Measurements from ENCODE around the gene GABRA4. TPM values are rescaled to one million over a fixed set of nuclear protein-coding genes. Genes with fewer than 3 reads are reported as not detected.

The GABRA4 gene
- total RNA-seq, 1 donor from 2014 or later, result not detected

DNA sequence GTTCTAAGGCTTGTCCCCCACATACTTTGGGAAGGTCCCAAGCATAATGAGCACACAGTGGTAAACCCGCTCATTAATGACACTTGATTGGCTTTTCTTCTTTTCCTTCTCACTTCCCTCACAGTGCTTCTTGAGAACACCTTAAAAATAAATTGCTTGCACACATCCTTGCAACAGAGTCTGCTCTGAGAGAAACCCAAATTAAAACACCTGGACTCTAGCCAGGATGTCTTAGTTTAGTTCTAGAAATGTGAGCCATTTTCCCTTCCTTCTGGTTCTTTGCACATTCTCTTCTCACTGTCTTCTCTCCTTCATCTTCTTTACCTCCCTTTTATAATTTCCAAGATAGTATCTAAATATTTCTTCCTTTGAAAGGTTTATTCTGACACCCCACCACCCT, 49.0 kb downstream of the GABRA4 start:
- intact Hi-C loops (cut with DNase I), result no loop called here
- no peak for ATAC-seq

DNA sequence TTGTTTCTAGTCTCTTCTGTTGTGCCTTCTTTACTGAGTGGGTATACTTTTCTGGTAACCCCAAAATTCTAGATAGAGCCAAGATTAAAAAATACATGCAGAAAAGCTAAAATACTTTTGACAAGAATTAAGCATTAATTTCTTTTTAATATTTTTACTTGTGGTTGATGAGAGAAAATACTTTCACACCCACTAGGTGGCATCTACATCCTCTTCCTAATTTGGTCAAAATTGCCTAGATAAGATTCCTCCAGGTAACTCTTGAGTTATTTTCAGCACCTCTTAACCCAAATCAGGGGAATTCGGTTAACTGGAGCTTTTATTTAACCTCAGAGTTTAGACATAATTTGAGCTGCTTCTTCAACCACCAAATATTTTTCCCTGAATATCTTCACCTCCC, 55.9 kb downstream of the GABRA4 start:
- ATAC-seq (no peak), DNase-seq (ENCODE audit: low spot score) (no peak)
- intact Hi-C loops (cut with DNase I), result no loop called here

More for the DNA sequence above, 49.0 kb downstream of the GABRA4 start:
- DNase-seq (ENCODE audit: low spot score), result no peak

DNA sequence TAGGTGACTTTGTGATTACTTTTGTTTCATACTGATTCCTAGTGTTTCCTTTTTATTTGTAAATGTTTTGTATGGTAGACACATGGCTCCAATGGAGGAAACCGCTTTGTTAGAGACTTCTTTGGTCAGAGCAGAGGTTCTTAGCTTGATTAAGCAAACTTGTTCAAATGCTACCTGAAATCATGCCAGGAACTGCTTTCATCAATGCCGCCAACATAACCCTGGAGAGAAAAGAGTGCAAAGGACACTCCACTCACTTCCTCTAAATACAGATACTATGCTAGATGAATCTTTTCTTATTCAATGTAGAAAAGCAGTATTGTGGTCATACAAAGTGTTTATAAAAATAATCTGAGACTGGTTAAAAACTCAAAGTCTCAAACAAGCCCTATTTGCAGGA, 58.7 kb downstream of the GABRA4 start:
- no peak for ATAC-seq
- intact Hi-C loops (cut with DNase I), result no loop called here
- no peak for DNase-seq (ENCODE audit: low spot score)

DNA sequence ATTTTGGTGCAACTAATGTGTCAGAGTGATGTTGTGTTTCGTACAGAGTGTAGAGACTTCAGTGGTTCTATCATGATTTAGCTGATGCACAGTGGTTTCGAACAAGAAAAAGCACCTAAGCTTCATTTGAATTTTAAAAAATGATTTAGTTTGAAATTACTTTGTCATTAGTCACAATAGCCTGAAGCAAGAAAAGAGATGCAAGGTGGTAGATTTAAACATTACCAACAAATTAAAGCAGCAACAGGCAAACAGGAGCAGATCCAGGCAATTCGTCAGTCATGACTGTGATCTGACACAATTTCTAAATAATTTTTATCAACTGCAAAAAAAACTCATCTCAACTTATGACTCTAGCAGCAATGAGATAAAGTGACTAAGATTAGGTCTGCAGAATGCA, 59.7 kb downstream of the GABRA4 start:
- no peak for DNase-seq (ENCODE audit: low spot score)
- ATAC-seq, result no peak
- intact Hi-C loops (cut with DNase I), result no loop called here

DNA sequence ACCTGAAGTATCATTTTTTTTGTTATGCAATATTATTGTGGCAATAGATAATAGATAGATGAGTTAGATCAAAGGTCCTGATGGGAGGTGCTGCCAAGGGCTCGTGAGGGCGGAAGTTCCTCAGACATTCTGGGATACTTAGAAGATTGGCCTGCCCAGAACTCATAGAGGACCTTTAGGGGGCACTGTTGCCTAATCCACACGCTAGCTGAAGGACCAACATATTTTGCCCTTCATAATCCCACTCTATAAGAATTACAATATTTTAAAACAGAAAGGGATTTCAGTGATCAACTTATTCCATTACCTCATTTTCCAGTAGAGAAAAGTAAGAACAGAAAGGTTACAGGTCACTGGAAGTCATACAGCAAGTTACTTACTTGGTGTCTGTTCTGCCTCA, 61.4 kb downstream of the GABRA4 start:
- intact Hi-C loops (cut with DNase I), result no loop called here
- ATAC-seq (no peak), DNase-seq (ENCODE audit: low spot score) (no peak)

DNA sequence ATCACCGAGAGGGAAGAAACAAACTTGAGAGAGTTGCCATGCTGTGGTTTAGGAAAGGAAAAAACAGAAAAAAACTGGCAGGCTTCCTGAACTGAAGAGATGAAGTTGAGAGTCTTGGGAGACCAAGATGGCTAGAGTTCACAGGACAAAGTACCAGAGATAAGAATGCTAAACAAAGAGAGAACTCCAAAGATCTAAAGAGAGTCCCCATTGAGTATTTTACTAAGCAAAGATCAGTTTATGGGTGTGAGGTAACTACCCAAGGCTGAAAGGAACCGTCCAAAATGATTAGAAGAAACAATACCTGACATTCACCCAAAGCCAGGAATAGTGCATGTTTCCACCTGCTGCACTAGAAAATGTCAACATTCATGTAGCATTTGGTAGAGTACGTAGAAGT, 62.5 kb downstream of the GABRA4 start:
- intact Hi-C loops (cut with DNase I), result no loop called here
- DNase-seq (ENCODE audit: low spot score) (no peak), ATAC-seq (no peak)

DNA sequence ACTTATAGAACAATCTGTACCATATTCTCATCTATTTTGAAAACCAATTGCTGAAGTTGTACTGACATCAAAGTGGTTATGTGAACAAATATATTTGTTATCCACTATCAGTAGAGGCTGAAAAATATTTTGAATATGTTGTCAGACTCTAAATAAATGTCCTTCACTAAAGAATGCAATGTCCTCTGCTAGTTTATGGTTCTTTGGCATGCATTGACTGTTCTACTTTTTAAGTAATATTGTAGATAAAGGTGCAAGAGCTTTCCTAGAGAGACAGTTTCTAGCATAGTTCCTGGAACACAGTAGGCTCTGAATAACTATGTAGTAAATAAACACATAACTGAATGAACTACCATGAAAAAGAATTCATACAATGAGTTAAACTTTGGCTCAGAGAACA, 66.2 kb downstream of the GABRA4 start:
- ATAC-seq, result no peak
- intact Hi-C loops (cut with DNase I), result no loop called here
- DNase-seq (ENCODE audit: low spot score), result no peak

DNA sequence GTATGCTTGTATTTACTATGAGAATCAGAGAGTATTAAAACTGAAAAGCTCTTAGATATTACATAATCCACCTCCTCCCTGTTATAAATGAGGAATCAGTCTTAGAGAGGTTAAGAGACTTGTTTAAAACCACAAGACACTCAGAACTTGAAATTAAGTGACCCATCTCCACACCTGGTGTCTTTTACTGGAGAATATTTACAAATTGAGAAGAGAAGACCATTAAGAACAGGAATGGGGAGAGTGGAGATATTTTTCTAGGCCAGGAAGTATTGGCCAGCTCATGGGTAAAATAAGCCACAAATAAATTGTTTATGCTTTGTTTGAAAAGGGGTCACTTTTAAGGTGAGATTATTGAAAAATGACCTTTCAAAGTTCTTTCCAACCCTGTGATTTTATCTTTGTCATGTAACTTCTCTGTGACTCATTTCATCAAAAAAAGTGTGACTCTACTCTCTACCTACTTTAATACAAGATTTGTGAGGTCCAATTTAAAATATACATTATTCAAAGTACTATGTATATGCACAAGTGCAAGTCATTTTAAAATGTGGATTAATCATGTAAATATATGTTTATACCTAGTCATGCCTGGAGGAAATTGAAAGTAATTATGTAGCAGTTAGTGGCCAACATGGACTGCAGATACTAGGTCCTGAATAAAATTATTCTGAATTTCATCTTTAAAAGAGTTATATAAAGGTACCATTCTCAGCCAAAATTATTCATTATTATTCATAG, 68.4 kb downstream of the GABRA4 start:
- no peak for ATAC-seq
- intact Hi-C loops (cut with DNase I), result no loop called here
- DNase-seq (ENCODE audit: low spot score), result no peak

DNA sequence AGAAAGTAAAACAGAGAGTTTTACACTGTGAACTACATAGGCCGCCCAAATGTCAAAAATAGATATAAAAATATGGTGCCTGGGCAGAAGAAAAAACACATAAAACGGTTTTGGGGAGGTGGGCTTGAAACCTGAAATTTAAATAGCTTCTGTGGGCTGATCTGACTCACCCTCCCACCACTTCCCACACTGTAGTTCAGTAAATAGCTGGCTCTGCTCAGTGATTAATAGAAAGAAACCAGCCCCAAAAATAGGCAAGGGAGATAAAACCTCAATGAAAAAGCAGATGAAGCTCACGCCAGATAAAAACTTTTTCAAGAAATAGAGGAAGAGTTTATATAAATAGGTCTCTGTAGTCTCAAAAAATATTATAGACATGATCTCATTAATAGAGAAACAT, 71.2 kb downstream of the GABRA4 start:
- no peak for ATAC-seq
- intact Hi-C loops (cut with DNase I), result no loop called here
- DNase-seq (ENCODE audit: low spot score), result no peak

DNA sequence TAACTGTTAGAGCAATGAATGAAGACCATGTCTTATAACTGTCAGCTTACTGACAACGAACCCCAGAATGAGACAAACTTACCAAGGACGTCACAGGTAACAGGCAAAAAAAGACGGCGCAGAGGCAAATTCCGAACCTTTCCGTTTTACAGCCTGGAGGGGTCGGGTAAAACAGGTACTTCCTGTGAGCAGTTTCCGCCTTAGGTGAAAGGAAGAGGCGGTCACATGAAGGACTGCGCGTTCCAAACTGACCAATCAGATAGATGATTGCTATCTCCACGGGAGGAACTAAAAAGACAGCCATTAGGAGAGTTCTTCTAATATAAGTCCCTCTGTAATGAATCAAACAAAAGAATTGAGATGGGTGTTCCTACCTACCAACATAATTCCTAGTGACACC, 84.3 kb downstream of the GABRA4 start, which contains the start of gene COX7B2:
Gene COX7B2 (minus strand): TSS at position 168 of the 400 bp plus-strand sequence. CDS start 174,053 bp downstream, outside the sequence.
- ATAC-seq (no peak), DNase-seq (ENCODE audit: low spot score) (no peak)
- intact Hi-C loops (cut with DNase I), result no loop called here

DNA sequence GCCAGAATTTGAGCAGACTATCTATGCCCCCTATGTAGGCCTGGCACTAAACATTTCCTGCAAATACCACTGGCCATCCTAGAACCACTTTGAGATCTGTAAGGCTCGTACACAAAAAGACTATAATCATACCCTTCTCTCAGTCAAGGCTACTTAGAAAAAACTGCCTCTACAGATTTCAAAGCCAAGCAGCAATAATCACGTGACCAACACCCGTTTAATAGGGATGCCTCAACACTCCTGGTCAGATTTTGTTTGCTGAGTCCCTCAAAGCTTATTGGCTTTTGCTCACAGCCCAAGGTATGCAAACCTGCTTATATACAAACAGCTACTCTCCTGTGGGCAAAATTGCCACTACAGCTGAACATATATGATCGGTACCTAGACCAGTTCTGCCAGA, 85.2 kb downstream of the GABRA4 start:
- ATAC-seq (no peak), DNase-seq (ENCODE audit: low spot score) (no peak)
- intact Hi-C loops (cut with DNase I), result no loop called here

DNA sequence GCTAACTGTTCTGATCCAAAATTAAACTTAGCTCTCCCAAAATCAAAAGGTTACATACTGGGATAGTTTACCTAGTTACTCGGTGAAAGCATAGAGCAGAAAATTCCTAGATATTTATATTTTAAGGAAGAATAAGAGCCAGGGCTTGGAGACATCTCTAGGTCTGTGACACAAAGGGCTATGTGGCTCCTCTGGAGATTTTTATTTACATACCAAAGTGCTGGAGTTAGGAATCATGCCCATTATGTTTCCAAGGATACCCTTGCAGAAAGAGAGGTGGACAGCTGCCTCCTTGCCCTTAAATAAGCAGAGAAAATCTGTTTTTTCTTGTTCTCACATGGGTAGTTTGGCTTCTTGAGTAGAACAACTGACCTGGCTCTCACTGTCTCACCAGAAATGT, 93.3 kb downstream of the GABRA4 start:
- intact Hi-C loops (cut with DNase I), result no loop called here
- no peak for DNase-seq (ENCODE audit: low spot score)
- ATAC-seq, result no peak

DNA sequence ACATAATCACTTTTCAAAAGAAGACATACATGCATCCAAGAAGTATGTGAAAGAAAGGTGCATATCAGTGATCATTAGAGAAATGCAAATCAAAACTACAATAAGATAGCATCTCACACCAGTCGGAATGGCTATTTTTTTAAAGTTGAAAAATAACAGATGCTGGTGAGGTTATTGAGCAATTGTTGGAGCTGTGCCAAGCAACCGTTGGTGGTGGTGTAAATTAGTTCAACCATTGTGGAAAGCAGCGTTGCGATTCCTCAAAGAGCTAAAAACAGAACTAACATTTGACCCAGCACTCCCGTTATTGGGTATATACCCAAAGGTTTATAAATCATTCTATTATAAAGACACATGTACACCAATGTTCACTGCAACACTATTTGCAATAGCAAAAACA, 98.6 kb downstream of the GABRA4 start:
- intact Hi-C loops (cut with DNase I), result no loop called here
- ATAC-seq, result no peak
- no peak for DNase-seq (ENCODE audit: low spot score)

DNA sequence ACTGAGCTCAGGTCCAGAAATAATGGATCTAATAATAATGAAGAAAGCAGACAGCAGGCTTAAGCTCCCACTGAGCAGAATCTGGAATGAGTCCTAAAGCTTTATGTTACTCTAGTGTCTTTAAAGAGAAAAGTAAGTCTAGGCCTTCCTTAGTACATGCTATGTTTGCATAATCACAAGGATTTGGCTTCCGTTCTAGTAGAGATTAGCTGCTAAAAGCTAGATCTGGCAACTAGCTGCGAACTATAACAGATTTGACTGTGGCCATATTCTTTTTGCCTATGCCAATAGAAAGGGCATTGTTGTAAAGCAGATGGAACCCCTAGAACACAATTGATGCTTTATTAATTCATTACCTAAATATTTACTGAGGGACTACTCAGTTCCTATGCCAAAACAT, 103.3 kb downstream of the GABRA4 start:
- intact Hi-C loops (cut with DNase I), result no loop called here
- ATAC-seq (no peak), DNase-seq (ENCODE audit: low spot score) (no peak)

DNA sequence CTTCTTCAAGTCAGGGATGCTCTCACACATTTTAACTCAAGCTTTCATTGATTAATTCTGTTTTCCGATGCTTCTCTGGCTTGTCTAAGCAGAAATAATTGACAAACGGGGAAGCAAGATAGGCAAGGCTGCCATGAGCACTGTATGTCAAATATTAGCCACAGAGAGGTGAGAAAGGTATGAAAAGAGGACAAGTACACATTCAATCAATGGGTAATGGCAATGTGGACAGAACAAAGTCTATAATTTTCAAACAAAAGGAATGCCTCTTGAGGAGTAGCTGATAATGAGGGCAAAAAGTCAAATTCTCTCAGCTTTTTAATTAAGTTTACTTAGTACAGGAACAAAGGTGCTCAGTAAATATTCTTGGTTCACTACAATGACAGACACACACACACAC, 104.0 kb downstream of the GABRA4 start:
- intact Hi-C loops (cut with DNase I), result no loop called here
- DNase-seq (ENCODE audit: low spot score), result no peak
- no peak for ATAC-seq

DNA sequence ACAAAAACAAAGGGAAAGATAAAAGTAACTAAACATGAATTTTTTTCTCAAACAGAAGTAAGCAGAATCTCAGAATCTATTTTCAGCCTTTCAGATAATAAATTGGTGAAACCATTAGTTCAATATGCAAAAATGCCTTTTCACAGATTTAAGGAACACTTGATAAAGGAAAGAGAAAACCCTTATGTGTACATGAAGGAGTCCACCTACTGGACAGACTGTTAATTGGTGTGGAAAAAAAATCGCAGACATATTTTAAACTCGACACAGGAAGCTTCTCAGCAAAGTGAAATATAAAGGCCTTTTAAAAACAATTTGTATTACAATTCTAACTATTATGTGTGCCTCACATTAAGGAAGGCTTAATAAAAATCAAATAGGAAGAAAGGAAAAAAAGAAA, 106.7 kb downstream of the GABRA4 start:
- DNase-seq (ENCODE audit: low spot score) (no peak), ATAC-seq (no peak)
- intact Hi-C loops (cut with DNase I), result no loop called here

DNA sequence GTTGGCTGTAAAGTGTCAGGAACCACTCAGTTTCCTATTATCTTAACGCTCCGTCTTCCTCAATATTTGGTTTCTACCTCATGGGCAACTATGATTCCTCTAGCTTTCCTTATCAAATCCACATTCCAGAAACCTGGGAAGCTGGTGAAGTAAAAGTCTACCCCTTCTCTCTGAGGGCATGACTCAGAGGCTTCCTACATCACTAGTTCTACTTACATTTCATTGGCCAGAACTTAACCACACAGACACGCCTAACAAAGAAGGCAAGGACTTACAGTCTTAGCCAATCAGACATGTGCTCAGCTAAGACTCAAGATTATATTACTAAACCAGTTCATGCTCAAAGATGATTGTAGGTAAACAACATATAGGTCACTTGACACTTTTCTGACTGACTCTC, 114.7 kb downstream of the GABRA4 start:
- no peak for ATAC-seq

DNA sequence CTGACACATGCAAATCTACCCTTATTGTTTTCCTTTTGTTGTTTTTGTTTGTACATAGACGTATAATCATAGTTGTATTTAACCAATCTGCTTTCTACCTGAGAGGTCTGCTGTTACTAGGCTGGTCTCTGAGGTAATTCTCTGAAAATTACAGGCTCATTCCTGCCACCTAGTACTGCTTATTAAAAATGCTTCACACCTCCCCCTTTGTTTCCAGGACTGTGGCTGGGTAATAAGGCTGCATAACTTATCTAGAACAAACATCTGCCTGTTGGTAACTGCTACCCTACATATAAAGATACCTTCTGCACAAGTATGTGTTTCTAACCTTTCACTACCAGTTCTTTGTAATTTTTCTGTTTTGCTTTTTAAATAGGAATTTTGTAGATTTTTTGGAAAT, 118.6 kb downstream of the GABRA4 start:
- intact Hi-C loops (cut with DNase I), result no loop called here
- DNase-seq (ENCODE audit: low spot score), result no peak

More for the DNA sequence above, 114.7 kb downstream of the GABRA4 start:
- no peak for DNase-seq (ENCODE audit: low spot score)
- intact Hi-C loops (cut with DNase I), result no loop called here

DNA sequence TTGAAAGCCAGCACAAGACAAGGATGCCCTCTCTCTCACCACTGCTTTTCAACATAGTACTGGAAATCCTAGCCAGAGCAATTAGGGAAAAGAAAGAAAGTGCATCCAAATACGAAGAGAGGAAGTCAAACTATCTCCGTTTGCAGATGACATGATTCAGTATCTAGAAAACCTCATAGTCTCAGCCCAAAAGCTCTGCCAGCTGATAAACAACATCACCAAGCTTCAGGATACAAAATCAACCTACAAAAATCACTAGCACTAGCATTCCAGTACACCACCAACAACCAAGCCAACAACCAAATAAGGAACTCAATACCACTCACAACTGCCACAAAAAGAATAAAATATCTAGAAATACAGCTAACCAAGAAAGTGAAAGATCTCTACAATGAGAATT, 123.0 kb downstream of the GABRA4 start:
- intact Hi-C loops (cut with DNase I), result no loop called here
- ATAC-seq (no peak), DNase-seq (ENCODE audit: low spot score) (no peak)

More for the DNA sequence above, 118.6 kb downstream of the GABRA4 start:
- no peak for ATAC-seq
